HG03460 (cell line): ENCODE results near the gene FDXR.

Experiments used
- ATAC-seq: cut with Tn5 transposase; IDR thresholded peaks from one replicate; pipeline ENCODE4 v1.9.1; 2021; ENCODE audit not compliant: unreplicated experiment

Gene FDXR

GRCh38 chr17:74859459-74860228 is 13.2 kb downstream of the FDXR start, which contains the start of gene GRIN2C:
Gene GRIN2C (minus strand): TSS chr17:74859885. CDS start chr17:74855092, 4,793 bp downstream.
- ATAC-seq, result no peak

- no peak for ATAC-seq
Observed at GRCh38 chr17:74858672-74859458, 13.9 kb downstream of the FDXR start.

DNA sequence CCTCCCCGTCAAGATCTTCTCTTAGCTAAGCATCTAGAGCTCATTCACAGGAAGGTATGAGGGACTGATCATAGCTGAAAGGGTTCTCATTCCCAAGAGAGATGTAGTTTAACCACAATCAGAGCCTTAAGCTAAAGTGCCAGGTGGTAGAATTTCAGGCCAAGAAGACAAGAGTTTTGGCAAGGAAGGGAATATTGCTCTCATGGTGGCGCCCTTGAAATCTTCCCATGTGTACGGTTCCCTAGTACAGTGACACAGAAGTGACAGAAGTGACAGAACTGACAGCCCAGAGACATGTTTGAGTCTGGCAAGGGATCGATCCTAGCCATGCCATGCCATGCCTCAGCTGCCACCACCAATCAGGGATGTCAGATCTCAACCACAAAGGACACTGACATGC is 15.6 kb downstream of the FDXR start:
- no peak for ATAC-seq

DNA sequence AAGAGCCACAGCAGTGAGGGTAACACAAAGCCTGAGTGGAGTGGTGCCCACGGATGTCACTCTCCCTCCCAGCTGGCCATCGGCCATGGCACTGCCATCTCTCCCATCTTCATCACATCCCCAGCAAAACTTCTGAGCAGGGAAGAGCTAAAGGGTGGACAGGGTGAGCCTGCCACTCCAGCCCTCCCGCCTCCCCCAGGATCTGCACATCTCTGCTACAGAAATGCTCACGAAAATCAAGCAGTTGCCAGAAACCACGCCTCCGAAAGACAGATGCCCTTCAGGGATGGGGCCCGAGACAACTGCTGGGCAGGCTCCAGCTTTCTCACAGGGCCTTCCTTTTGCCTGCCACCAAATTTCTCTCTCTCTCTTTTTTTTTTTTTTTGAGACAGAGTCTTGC is 16.7 kb downstream of the FDXR start:
- ATAC-seq, result no peak

DNA sequence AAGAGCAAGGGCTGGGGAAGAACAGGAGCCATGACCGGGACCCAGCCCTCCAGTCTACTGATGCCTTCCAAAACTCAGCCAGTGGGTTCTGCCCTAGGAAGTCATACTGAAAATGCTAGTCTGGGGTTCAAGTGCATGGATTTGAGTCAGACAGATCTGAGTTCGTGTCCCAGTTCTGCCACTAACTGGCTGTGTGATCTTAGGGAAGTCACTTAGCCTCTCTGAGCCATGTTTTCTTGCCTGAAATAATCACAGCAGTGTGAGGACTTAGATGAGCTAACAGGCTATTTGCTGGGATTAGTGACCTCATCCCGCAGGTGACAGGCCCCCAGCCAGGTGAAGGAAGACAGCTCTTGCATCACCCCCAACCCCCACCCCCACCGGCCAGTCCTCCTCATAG is 17.5 kb downstream of the FDXR start:
- ATAC-seq, result no peak

DNA sequence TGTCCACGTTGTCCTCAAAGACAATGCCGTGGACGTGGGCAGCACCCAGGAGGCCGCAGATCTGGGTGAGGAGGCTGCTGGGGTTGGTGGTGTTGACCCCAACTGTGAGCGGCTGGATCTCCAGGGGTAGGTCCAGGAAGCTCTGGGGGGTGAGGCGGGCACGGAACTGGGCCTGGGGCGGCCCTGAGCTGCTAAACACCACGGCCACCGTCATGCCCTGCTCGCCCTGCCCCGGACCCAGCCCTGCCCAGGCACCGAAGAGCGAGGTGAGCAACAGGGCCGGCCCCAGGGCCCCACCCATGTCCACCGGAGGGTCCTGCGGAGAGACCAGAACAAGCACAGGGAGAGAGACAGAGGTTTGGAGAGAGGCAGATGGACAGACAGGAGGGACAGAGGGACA is 18.0 kb downstream of the FDXR start:
- ATAC-seq, result no peak

DNA sequence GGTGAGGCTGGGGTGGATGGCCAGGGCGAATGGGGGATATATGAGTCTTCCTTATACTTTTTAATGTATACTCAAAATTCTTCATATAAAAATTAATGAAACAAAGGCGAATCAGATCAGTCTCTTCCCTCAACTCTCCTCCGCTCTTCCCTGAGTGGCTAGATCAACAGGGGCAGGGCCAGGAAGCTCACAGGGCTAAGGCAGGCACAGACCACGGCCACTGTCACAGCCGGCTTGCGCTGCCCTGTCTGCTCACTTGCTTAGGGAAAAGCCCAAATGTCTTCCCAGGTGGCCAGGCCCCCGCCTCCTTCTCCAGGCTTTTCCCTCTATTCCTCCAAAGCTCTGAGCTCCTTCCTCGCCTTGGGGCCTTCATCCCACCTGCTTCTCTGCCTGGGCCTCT is 19.1 kb downstream of the FDXR start:
- no peak for ATAC-seq

GRCh38 chr17:74853048-74853397 is 19.8 kb downstream of the FDXR start:
- no peak for ATAC-seq

DNA sequence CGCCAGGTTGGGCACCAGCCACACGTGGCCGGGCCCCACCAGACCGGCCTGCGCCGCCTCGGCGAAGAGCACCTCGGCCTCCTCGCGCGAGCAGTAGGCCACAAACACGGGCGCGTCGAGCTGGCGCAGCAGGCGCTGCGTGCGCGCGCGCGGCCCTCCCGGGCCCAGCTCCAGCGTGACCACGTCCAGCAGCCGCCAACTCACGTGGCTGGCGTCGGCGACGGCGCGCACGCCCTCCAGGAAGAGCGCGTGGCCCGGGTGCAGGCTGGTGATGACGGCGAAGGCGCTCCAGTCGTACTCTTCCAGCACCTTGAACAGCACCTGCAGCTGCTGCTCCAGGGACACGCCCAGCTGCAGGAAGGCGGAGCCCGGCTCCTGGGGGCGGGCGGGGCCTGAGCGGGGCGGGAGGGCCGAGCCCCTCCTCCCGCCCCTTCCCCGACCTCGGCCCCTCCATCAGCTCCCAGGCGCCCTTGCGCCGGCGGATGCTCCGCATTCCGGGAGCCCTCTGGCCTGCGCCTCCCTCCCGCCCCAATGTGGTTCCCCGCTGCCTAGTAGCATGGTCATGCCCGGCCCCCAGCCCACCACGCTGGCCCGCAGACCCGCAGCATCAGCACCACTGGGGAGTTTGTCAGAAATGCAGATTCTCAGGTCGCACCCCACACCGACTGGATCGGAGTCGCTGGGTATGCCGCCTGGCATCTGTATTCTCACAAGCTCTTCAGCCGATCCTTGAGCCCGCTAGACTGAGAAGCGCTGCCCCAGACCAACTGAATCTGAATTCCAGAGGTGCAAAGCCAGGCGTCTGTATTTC is 20.4 kb downstream of the FDXR start:
- ATAC-seq, result no peak

GRCh38 chr17:74851612-74852236 is 21.1 kb downstream of the FDXR start:
- no peak for ATAC-seq

DNA sequence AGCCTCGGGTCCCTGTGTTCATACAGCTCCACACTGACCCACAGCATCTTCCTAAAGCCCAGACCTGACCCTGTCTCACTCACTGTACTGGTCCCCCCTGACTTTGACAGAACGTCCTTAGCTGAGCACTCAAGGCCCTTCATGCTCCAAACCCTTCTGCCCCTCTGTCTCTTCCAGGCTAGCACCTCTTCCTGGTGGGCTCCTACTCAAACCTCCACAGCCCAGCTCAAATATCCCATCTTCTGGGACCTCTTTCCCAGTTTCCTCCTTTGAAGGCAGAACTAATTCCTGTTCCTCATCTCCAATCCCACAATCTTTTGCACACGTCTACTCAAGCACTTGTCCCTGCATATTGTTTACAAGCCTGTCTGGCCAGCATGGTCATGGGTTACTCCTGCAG is 21.9 kb downstream of the FDXR start:
- ATAC-seq, result no peak

DNA sequence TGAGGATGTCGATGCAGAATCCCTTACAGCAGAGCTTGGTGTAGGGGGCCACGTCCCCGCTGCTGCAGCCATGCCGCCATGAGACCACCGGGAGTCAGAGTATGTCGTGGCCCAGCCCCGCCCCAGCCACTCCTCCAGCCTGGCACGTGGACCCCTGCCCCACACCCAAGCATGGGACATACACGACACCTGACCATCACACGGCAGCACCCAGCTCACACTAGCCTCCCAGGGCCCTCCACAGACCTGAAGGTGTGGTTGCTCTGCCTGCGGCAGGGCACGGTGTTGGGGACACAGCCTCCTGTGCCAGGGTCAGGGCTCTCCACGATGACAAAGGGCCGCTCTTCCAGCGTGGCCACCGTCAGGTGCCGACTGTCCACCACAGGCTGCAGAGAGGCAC is 22.5 kb downstream of the FDXR start:
- no peak for ATAC-seq

DNA sequence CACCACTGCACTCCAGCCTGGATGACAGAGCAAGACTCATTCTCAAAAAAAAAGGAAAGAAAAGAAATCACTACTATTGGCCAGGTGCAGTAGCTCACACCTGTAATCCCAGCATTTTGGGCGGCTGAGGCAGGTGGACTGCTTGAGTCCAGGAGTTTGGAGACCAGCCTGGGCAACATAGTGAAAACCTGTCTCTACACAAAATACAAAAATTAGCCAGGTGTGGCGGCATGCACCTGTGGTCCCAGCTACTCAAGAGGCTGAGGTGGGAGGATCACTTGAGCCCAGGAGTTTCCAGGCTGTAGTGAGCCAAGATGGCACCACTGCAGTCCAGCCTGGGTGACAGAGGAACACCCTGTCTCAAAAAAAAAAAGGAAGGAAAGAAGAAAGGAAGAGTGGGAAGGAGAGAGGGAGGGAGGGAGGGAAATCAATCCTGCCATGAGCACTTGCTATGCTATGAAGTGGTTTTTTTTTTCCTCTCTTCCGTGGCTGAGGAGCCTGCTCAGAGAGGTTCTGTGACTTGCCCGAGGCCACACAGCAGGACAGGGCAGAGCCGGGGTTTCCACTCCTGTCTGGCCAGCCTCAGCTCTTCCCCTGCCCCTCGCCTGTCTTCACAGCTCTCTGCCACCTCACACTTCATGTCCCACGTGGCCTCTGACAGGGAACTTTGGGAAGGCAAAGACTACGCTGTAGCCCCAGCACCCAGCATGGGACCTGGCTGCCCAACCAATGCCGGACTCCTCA is 24.0 kb downstream of the FDXR start:
- ATAC-seq, result no peak

DNA sequence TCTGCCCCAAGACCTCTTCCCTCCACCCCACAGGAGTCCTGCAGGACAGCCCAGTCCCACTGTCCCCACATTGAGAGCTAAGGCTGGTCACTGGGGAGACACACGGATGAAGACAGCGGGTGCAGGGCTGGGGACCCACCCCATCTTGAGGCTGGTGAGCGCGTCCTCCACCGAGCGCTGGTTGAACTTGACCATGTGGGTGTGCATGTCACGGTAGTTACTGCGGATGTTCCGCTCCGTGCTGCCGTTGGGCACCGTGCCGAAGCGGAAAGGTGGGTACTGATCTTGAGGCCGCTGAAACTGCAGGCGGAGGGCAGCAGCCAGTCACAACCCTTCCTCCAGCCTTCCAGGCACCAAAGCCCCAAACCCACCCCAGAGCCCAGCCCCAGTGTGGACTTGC is 26.2 kb downstream of the FDXR start:
- no peak for ATAC-seq

DNA sequence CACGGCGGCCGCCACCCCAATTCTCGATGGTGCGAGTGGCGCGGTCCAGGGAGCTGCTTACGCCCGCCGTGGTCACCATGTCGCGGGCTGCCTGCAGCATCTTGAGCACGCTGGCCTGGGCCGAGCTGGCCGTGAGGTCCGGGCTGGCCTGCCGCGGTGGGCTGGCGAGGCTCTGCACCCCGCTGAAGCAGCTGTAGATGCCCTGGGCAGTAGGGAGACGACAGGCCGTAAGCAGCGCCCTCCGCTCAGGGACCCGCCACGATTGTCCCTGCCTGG is 29.5 kb downstream of the FDXR start:
- ATAC-seq, result no peak

- ATAC-seq, result no peak
Observed at GRCh38 chr17:74842599-74843351, 30.0 kb downstream of the FDXR start.

DNA sequence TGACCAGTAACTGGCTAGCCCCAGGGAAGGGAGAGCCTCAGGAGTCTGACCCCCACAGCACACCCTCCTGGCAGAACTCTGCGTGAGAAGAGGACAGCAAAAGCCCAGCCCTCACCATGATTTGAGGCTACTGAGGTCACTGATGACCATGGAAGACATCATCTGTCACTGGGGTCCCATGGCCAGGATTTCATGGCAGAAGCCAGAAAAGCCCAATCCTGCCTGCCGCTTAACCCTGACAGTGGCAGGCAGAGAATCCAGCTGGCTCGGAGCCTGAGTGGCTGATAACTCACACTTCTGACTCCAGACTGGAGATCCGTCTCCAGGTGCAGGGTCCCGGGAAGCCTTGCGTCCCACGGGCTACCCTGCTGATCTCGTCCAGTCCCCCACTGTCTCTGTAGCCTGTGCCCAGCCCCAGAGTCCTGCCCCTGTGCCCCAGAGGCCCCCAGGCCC is 30.6 kb downstream of the FDXR start:
- ATAC-seq, result no peak

DNA sequence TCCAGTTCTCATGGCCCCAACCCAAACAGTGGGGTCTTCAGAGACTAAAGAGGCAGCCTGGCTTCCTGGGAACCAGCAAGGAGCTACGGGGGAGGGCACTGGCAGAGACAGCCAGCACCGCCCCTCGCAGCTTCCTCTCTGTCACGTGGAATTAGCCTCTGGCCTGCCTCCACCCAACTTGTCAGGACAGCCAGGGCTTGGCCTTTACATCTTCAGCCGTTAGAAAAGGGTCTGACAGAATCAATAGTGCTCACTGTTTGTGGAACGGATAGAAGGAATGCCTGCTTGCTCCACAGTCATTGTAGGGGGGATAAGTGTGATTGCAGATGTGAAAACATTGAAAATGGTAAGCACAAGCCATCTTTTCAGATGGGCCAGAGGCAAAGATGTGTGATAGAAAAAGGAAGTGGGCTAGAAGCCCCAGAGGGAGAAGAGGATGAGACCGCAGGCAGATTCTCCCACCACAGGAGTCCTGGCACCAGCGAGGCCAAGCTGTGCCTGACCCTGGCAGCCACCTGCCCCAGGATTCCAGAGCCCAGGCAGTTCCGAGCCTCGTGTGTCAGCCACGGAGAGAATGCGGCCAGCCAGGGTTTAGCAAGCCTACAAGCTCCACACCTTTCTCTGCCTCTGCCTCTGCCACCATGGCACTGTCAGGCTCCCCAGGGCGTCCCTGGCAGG is 31.7 kb downstream of the FDXR start:
- ATAC-seq, result no peak
